ENCODE measurements around the gene FRAS1.

Gene FRAS1

GRCh38 chr4:78210694-78211410, 153.7 kb downstream of the FRAS1 start:
- no peaks in the 10 kb centered on the region for H3K4me1 ChIP-seq (ENCODE audit: control insufficient read depth, insufficient read depth, low read length)
- H3K27ac ChIP-seq (ENCODE audit: low read length), result no peak overlapping the region
- DNase-seq (ENCODE audit: low read depth, low spot score), result no peak
- no CpG with 5 or more reads among the region's 6 CpGs for WGBS (ENCODE audit: insufficient coverage, insufficient read length)
- no peaks in the 10 kb centered on the region for H3K36me3 ChIP-seq (ENCODE audit: control insufficient read depth, insufficient read depth, low read length)
- no peaks in the 10 kb centered on the region for H3K27me3 ChIP-seq (ENCODE audit: control insufficient read depth, insufficient read depth, low read length)
- no peaks in the 10 kb centered on the region for H3K9me3 ChIP-seq (ENCODE audit: control insufficient read depth, insufficient read depth, low read length)
- no peak overlapping the region for H3K4me3 ChIP-seq (ENCODE audit: low read length)

- no CpG with 5 or more reads among the region's 3 CpGs for WGBS (ENCODE audit: insufficient coverage, insufficient read length)
- no peak overlapping the region for H3K4me3 ChIP-seq (ENCODE audit: low read length)
- H3K27ac ChIP-seq (ENCODE audit: low read length), result no peak overlapping the region
- H3K36me3 ChIP-seq (ENCODE audit: control insufficient read depth, insufficient read depth, low read length), result no peaks in the 10 kb centered on the region
- H3K4me1 ChIP-seq (ENCODE audit: control insufficient read depth, insufficient read depth, low read length), result no peaks in the 10 kb centered on the region; the same call in 1 of the 2 replicates
- H3K27me3 ChIP-seq (ENCODE audit: control insufficient read depth, insufficient read depth, low read length), result no peaks in the 10 kb centered on the region
- no peak for DNase-seq (ENCODE audit: low read depth, low spot score)
- no peaks in the 10 kb centered on the region for H3K9me3 ChIP-seq (ENCODE audit: control insufficient read depth, insufficient read depth, low read length)
These were observed 156.1 kb downstream of the FRAS1 start for GRCh38 chr4:78213218-78213617.

- H3K4me3 ChIP-seq (ENCODE audit: low read length), result no peak overlapping the region
- H3K27ac ChIP-seq (ENCODE audit: low read length), result no peak overlapping the region
- H3K27me3 ChIP-seq (ENCODE audit: control insufficient read depth, insufficient read depth, low read length), result no peaks in the 10 kb centered on the region
- H3K4me1 ChIP-seq (ENCODE audit: control insufficient read depth, insufficient read depth, low read length), result peaks cover 3% of the 10 kb centered on the region; the same call in 1 of the 2 replicates
- H3K36me3 ChIP-seq (ENCODE audit: control insufficient read depth, insufficient read depth, low read length), result no peaks in the 10 kb centered on the region
- H3K9me3 ChIP-seq (ENCODE audit: control insufficient read depth, insufficient read depth, low read length), result no peaks in the 10 kb centered on the region
- no peak for DNase-seq (ENCODE audit: low read depth, low spot score)
These were observed 157.0 kb downstream of the FRAS1 start for GRCh38 chr4:78214078-78214477.

GRCh38 chr4:78217557-78217956, 160.4 kb downstream of the FRAS1 start:
- H3K9me3 ChIP-seq (ENCODE audit: control insufficient read depth, insufficient read depth, low read length), result no peaks in the 10 kb centered on the region
- no peak overlapping the region for H3K27ac ChIP-seq (ENCODE audit: low read length)
- DNase-seq (ENCODE audit: low read depth, low spot score), result no peak
- WGBS (ENCODE audit: insufficient coverage, insufficient read length), result no CpG with 5 or more reads among the region's 2 CpGs
- peaks cover 3% of the 10 kb centered on the region; the same call in 1 of the 2 replicates for H3K4me1 ChIP-seq (ENCODE audit: control insufficient read depth, insufficient read depth, low read length)
- H3K4me3 ChIP-seq (ENCODE audit: low read length), result no peak overlapping the region
- no peaks in the 10 kb centered on the region for H3K27me3 ChIP-seq (ENCODE audit: control insufficient read depth, insufficient read depth, low read length)
- H3K36me3 ChIP-seq (ENCODE audit: control insufficient read depth, insufficient read depth, low read length), result no peaks in the 10 kb centered on the region

GRCh38 chr4:78218260-78218659, 161.1 kb downstream of the FRAS1 start:
- Histone ChIP-seq H3K27me3 (ENCODE audit: control insufficient read depth, insufficient read depth, low read length) (no peaks in the 10 kb centered on the region), H3K4me1 (ENCODE audit: control insufficient read depth, insufficient read depth, low read length) (peaks cover 5% of the 10 kb centered on the region; the same call in 1 of the 2 replicates), H3K36me3 (ENCODE audit: control insufficient read depth, insufficient read depth, low read length) (no peaks in the 10 kb centered on the region), H3K4me3 (ENCODE audit: low read length) (no peak overlapping the region), H3K27ac (ENCODE audit: low read length) (no peak overlapping the region), H3K9me3 (ENCODE audit: control insufficient read depth, insufficient read depth, low read length) (no peaks in the 10 kb centered on the region)
- WGBS (ENCODE audit: insufficient coverage, insufficient read length), result no CpG with 5 or more reads among the region's 2 CpGs
- DNase-seq (ENCODE audit: low read depth, low spot score), result no peak

GRCh38 chr4:78219825-78220224, 162.7 kb downstream of the FRAS1 start:
- no peak overlapping the region for H3K27ac ChIP-seq (ENCODE audit: low read length)
- H3K4me3 ChIP-seq (ENCODE audit: low read length), result no peak overlapping the region
- peaks cover 5% of the 10 kb centered on the region; the same call in 1 of the 2 replicates for H3K4me1 ChIP-seq (ENCODE audit: control insufficient read depth, insufficient read depth, low read length)
- no peaks in the 10 kb centered on the region for H3K27me3 ChIP-seq (ENCODE audit: control insufficient read depth, insufficient read depth, low read length)
- H3K36me3 ChIP-seq (ENCODE audit: control insufficient read depth, insufficient read depth, low read length), result no peaks in the 10 kb centered on the region
- no peak for DNase-seq (ENCODE audit: low read depth, low spot score)
- no CpG with 5 or more reads among the region's 2 CpGs for WGBS (ENCODE audit: insufficient coverage, insufficient read length)
- H3K9me3 ChIP-seq (ENCODE audit: control insufficient read depth, insufficient read depth, low read length), result no peaks in the 10 kb centered on the region

- H3K36me3 ChIP-seq (ENCODE audit: control insufficient read depth, insufficient read depth, low read length), result no peaks in the 10 kb centered on the region
- H3K4me3 ChIP-seq (ENCODE audit: low read length), result no peak overlapping the region
- no peaks in the 10 kb centered on the region for H3K9me3 ChIP-seq (ENCODE audit: control insufficient read depth, insufficient read depth, low read length)
- H3K27me3 ChIP-seq (ENCODE audit: control insufficient read depth, insufficient read depth, low read length), result no peaks in the 10 kb centered on the region
- DNase-seq (ENCODE audit: low read depth, low spot score), result no peak
- H3K4me1 ChIP-seq (ENCODE audit: control insufficient read depth, insufficient read depth, low read length), result peaks cover 5% of the 10 kb centered on the region; the same call in 1 of the 2 replicates
- WGBS (ENCODE audit: insufficient coverage, insufficient read length), result no CpG with 5 or more reads among the region's 3 CpGs
- H3K27ac ChIP-seq (ENCODE audit: low read length), result no peak overlapping the region
These were observed 163.2 kb downstream of the FRAS1 start for GRCh38 chr4:78220283-78220682.

- no CpG with 5 or more reads among the region's 8 CpGs for WGBS (ENCODE audit: insufficient coverage, insufficient read length)
- no peaks in the 10 kb centered on the region for H3K36me3 ChIP-seq (ENCODE audit: control insufficient read depth, insufficient read depth, low read length)
- no peak overlapping the region for H3K4me3 ChIP-seq (ENCODE audit: low read length)
- H3K9me3 ChIP-seq (ENCODE audit: control insufficient read depth, insufficient read depth, low read length), result no peaks in the 10 kb centered on the region
- peaks cover 5% of the 10 kb centered on the region; the same call in 1 of the 2 replicates for H3K4me1 ChIP-seq (ENCODE audit: control insufficient read depth, insufficient read depth, low read length)
- DNase-seq (ENCODE audit: low read depth, low spot score), result no peak
- H3K27me3 ChIP-seq (ENCODE audit: control insufficient read depth, insufficient read depth, low read length), result no peaks in the 10 kb centered on the region
- H3K27ac ChIP-seq (ENCODE audit: low read length), result no peak overlapping the region
These were observed 165.6 kb downstream of the FRAS1 start for GRCh38 chr4:78222575-78223186.

- WGBS (ENCODE audit: insufficient coverage, insufficient read length), result no CpG with 5 or more reads among the region's 3 CpGs
- DNase-seq (ENCODE audit: low read depth, low spot score), result no peak
- Histone ChIP-seq H3K27me3 (ENCODE audit: control insufficient read depth, insufficient read depth, low read length) (no peaks in the 10 kb centered on the region), H3K36me3 (ENCODE audit: control insufficient read depth, insufficient read depth, low read length) (no peaks in the 10 kb centered on the region), H3K4me1 (ENCODE audit: control insufficient read depth, insufficient read depth, low read length) (peaks cover 4% of the 10 kb centered on the region; the same call in 1 of the 2 replicates), H3K27ac (ENCODE audit: low read length) (no peak overlapping the region), H3K4me3 (ENCODE audit: low read length) (no peak overlapping the region), H3K9me3 (ENCODE audit: control insufficient read depth, insufficient read depth, low read length) (no peaks in the 10 kb centered on the region)
These were observed 168.1 kb downstream of the FRAS1 start for GRCh38 chr4:78225236-78225635.

GRCh38 chr4:78226279-78226678, 169.2 kb downstream of the FRAS1 start:
- H3K27me3 ChIP-seq (ENCODE audit: control insufficient read depth, insufficient read depth, low read length), result no peaks in the 10 kb centered on the region
- no peak for DNase-seq (ENCODE audit: low read depth, low spot score)
- no peak overlapping the region for H3K27ac ChIP-seq (ENCODE audit: low read length)
- H3K4me1 ChIP-seq (ENCODE audit: control insufficient read depth, insufficient read depth, low read length), result peaks cover 4% of the 10 kb centered on the region; the same call in 1 of the 2 replicates
- H3K4me3 ChIP-seq (ENCODE audit: low read length), result no peak overlapping the region
- H3K9me3 ChIP-seq (ENCODE audit: control insufficient read depth, insufficient read depth, low read length), result no peaks in the 10 kb centered on the region
- no peaks in the 10 kb centered on the region for H3K36me3 ChIP-seq (ENCODE audit: control insufficient read depth, insufficient read depth, low read length)
